ENCODE measurements around the gene EIF3B.
"Not testable (repeated sequence)": the region's sequence is repeated elsewhere in the genome, so short reads cannot be mapped to it uniquely, and the experiment has no call there.

EIF3B gene

GRCh38 chr7:2373646-2374045, 19.0 kb downstream of the EIF3B start:
- H3K4me3 ChIP-seq (ENCODE audit: low read length), result no peak overlapping the region
- no peaks in the 10 kb centered on the region for H3K4me1 ChIP-seq (ENCODE audit: control insufficient read depth, insufficient read depth, low read length)
- H3K27ac ChIP-seq (ENCODE audit: low read depth, low read length), result no peak overlapping the region
- peaks cover 72% of the 10 kb centered on the region for H3K36me3 ChIP-seq (ENCODE audit: control insufficient read depth, insufficient read depth, low read length)
- H3K27me3 ChIP-seq (ENCODE audit: control insufficient read depth, insufficient read depth, low read length), result no peaks in the 10 kb centered on the region
- H3K9ac ChIP-seq (ENCODE audit: low read length), result no peak overlapping the region

GRCh38 chr7:2374401-2374800, 19.8 kb downstream of the EIF3B start:
- H3K27me3 ChIP-seq (ENCODE audit: control insufficient read depth, insufficient read depth, low read length), result no peaks in the 10 kb centered on the region
- H3K4me1 ChIP-seq (ENCODE audit: control insufficient read depth, insufficient read depth, low read length), result no peaks in the 10 kb centered on the region
- no peak overlapping the region for H3K4me3 ChIP-seq (ENCODE audit: low read length)
- peaks cover 71% of the 10 kb centered on the region for H3K36me3 ChIP-seq (ENCODE audit: control insufficient read depth, insufficient read depth, low read length)
- H3K9ac ChIP-seq (ENCODE audit: low read length), result no peak overlapping the region
- no peak overlapping the region for H3K27ac ChIP-seq (ENCODE audit: low read depth, low read length)

GRCh38 chr7:2374830-2375728, 20.5 kb downstream of the EIF3B start:
- Histone ChIP-seq H3K9ac (ENCODE audit: low read length) (no peak overlapping the region), H3K27me3 (ENCODE audit: control insufficient read depth, insufficient read depth, low read length) (no peaks in the 10 kb centered on the region), H3K4me1 (ENCODE audit: control insufficient read depth, insufficient read depth, low read length) (no peaks in the 10 kb centered on the region), H3K36me3 (ENCODE audit: control insufficient read depth, insufficient read depth, low read length) (peaks cover 74% of the 10 kb centered on the region), H3K27ac (ENCODE audit: low read depth, low read length) (no peak overlapping the region), H3K4me3 (ENCODE audit: low read length) (no peak overlapping the region)

GRCh38 chr7:2376351-2377154, 21.9 kb downstream of the EIF3B start:
- Histone ChIP-seq H3K9ac (ENCODE audit: low read length) (no peak overlapping the region), H3K27me3 (ENCODE audit: control insufficient read depth, insufficient read depth, low read length) (no peaks in the 10 kb centered on the region), H3K4me1 (ENCODE audit: control insufficient read depth, insufficient read depth, low read length) (no peaks in the 10 kb centered on the region), H3K36me3 (ENCODE audit: control insufficient read depth, insufficient read depth, low read length) (peaks cover 78% of the 10 kb centered on the region), H3K27ac (ENCODE audit: low read depth, low read length) (no peak overlapping the region), H3K4me3 (ENCODE audit: low read length) (no peak overlapping the region)

- peaks cover 70% of the 10 kb centered on the region for H3K36me3 ChIP-seq (ENCODE audit: control insufficient read depth, insufficient read depth, low read length)
- H3K27me3 ChIP-seq (ENCODE audit: control insufficient read depth, insufficient read depth, low read length); H3K4me1 ChIP-seq (ENCODE audit: control insufficient read depth, insufficient read depth, low read length); H3K27ac ChIP-seq (ENCODE audit: low read depth, low read length); H3K4me3 ChIP-seq (ENCODE audit: low read length); H3K9ac ChIP-seq (ENCODE audit: low read length): not testable (repeated sequence)
Observed at GRCh38 chr7:2377492-2377891, 22.9 kb downstream of the EIF3B start.

GRCh38 chr7:2378125-2378524, 23.5 kb downstream of the EIF3B start:
- H3K4me1 ChIP-seq (ENCODE audit: control insufficient read depth, insufficient read depth, low read length); H3K4me3 ChIP-seq (ENCODE audit: low read length); H3K9ac ChIP-seq (ENCODE audit: low read length); H3K27me3 ChIP-seq (ENCODE audit: control insufficient read depth, insufficient read depth, low read length); H3K27ac ChIP-seq (ENCODE audit: low read depth, low read length): not testable (repeated sequence)
- peaks cover 64% of the 10 kb centered on the region for H3K36me3 ChIP-seq (ENCODE audit: control insufficient read depth, insufficient read depth, low read length)

GRCh38 chr7:2379161-2379560, 24.5 kb downstream of the EIF3B start:
- Histone ChIP-seq H3K27ac (ENCODE audit: low read depth, low read length) (no peak overlapping the region), H3K4me1 (ENCODE audit: control insufficient read depth, insufficient read depth, low read length) (no peaks in the 10 kb centered on the region), H3K4me3 (ENCODE audit: low read length) (no peak overlapping the region), H3K27me3 (ENCODE audit: control insufficient read depth, insufficient read depth, low read length) (no peaks in the 10 kb centered on the region), H3K36me3 (ENCODE audit: control insufficient read depth, insufficient read depth, low read length) (peaks cover 53% of the 10 kb centered on the region), H3K9ac (ENCODE audit: low read length) (no peak overlapping the region)

GRCh38 chr7:2379821-2380450, 25.3 kb downstream of the EIF3B start:
- H3K27me3 ChIP-seq (ENCODE audit: control insufficient read depth, insufficient read depth, low read length), result no peaks in the 10 kb centered on the region
- no peaks in the 10 kb centered on the region for H3K4me1 ChIP-seq (ENCODE audit: control insufficient read depth, insufficient read depth, low read length)
- no peak overlapping the region for H3K27ac ChIP-seq (ENCODE audit: low read depth, low read length)
- H3K4me3 ChIP-seq (ENCODE audit: low read length), result no peak overlapping the region
- H3K36me3 ChIP-seq (ENCODE audit: control insufficient read depth, insufficient read depth, low read length), result peaks cover 47% of the 10 kb centered on the region
- H3K9ac ChIP-seq (ENCODE audit: low read length), result no peak overlapping the region

- H3K36me3 ChIP-seq (ENCODE audit: control insufficient read depth, insufficient read depth, low read length), result peaks cover 42% of the 10 kb centered on the region
- no peak overlapping the region for H3K9ac ChIP-seq (ENCODE audit: low read length)
- no peaks in the 10 kb centered on the region for H3K27me3 ChIP-seq (ENCODE audit: control insufficient read depth, insufficient read depth, low read length)
- no peaks in the 10 kb centered on the region for H3K4me1 ChIP-seq (ENCODE audit: control insufficient read depth, insufficient read depth, low read length)
- H3K27ac ChIP-seq (ENCODE audit: low read depth, low read length), result no peak overlapping the region
- H3K4me3 ChIP-seq (ENCODE audit: low read length), result no peak overlapping the region
Observed at GRCh38 chr7:2380461-2380860, 25.8 kb downstream of the EIF3B start.

GRCh38 chr7:2381227-2381626, 26.6 kb downstream of the EIF3B start:
- Histone ChIP-seq H3K27ac (ENCODE audit: low read depth, low read length) (no peak overlapping the region), H3K27me3 (ENCODE audit: control insufficient read depth, insufficient read depth, low read length) (no peaks in the 10 kb centered on the region), H3K9ac (ENCODE audit: low read length) (no peak overlapping the region), H3K4me3 (ENCODE audit: low read length) (no peak overlapping the region), H3K4me1 (ENCODE audit: control insufficient read depth, insufficient read depth, low read length) (no peaks in the 10 kb centered on the region), H3K36me3 (ENCODE audit: control insufficient read depth, insufficient read depth, low read length) (peaks cover 36% of the 10 kb centered on the region)

GRCh38 chr7:2381881-2382509, 27.4 kb downstream of the EIF3B start:
- H3K36me3 ChIP-seq (ENCODE audit: control insufficient read depth, insufficient read depth, low read length), result peaks cover 29% of the 10 kb centered on the region
- no peak overlapping the region for H3K9ac ChIP-seq (ENCODE audit: low read length)
- no peak overlapping the region for H3K4me3 ChIP-seq (ENCODE audit: low read length)
- H3K27me3 ChIP-seq (ENCODE audit: control insufficient read depth, insufficient read depth, low read length), result no peaks in the 10 kb centered on the region
- H3K4me1 ChIP-seq (ENCODE audit: control insufficient read depth, insufficient read depth, low read length), result no peaks in the 10 kb centered on the region
- H3K27ac ChIP-seq (ENCODE audit: low read depth, low read length), result no peak overlapping the region
